HG03135 (cell line): ENCODE data around the gene RSPH10B2.
"Not testable (repeated sequence)": the region's sequence is repeated elsewhere in the genome, so short reads cannot be mapped to it uniquely, and the experiment has no call there.

Experiments
- ATAC-seq: cut with Tn5 transposase; IDR thresholded peaks from one replicate; pipeline ENCODE4 v1.9.1; 2021; ENCODE audit warnings: mild to moderate bottlenecking, moderate library complexity; ENCODE audit not compliant: unreplicated experiment

RSPH10B2 gene

GRCh38 chr7:6837081-6837480, 83.2 kb downstream of the RSPH10B2 start:
- not testable (repeated sequence) for ATAC-seq

- not testable (repeated sequence) for ATAC-seq
Observed at GRCh38 chr7:6842278-6842921, 88.5 kb downstream of the RSPH10B2 start.

- not testable (repeated sequence) for ATAC-seq
Observed at GRCh38 chr7:6843092-6843491, 89.2 kb downstream of the RSPH10B2 start.

DNA sequence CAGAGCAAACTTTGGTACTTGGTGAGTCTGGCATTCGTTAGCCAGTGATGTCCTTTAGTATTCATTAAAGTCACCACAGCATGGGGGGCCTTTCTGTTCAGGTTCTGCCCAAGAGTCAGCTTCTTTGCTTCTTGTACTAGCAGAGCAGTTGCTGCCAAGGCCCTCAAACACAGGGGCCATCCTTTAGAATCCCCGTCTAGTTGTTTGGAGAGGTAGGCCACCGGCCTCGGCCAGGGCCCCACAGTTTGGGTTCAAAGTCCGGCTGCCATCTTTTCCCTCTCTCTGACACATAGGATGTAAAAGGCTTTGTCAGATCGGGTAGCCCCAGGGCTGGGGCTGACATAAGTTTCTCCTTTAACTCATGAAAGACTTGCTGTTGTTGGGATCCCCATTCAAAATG, 89.8 kb downstream of the RSPH10B2 start:
- ATAC-seq, result not testable (repeated sequence)

DNA sequence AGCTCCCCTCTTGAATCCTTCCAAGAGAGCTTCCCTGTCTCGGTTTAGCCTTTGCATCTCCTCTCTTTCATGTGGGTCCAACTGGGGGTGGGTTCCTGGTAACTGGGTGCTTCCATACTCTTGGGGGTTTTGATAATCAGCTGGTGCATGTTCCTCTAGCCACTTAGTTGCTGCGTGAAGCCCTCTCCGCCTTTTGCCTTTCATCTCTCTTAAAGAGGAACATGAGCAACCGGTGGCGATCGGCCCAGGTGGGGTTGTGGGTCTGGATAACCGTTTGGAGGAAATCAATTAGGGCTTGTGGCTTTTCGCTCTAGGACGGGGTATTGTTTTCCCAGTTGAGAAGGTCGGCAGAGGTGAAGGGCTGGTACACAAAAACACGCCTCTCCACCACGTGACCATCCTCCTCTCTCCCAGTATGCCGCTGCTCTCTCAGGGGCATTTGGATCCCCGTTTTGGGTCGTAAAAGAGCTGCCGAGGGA, 92.1 kb downstream of the RSPH10B2 start:
- ATAC-seq, result not testable (repeated sequence)

GRCh38 chr7:6847751-6848150, 93.8 kb downstream of the RSPH10B2 start:
- ATAC-seq, result not testable (repeated sequence)
